Coronary artery (tissue), 2 donors: Measurements from ENCODE around the gene GNG14.

Experiments
- DNase-seq: peaks from one replicate; pipeline ENCODE4 v3.0.0-alpha.2; 2017; ENCODE audit warnings: low spot score
- H3K27ac ChIP-seq, 2 donors: fragments of 200-600 bp; sonication (generic); one replicate each; pipeline ENCODE4 v1.5.1; 2016 to 2019
- H3K4me3 ChIP-seq: fragments of 200-600 bp; sonication (generic); 2 replicates; pipeline ENCODE4 v1.5.1; 2016; ENCODE audit warnings: mild to moderate bottlenecking, moderate library complexity
- CTCF ChIP-seq: fragments of 200-600 bp; sonication (generic); IDR thresholded peaks from one replicate; pipeline ENCODE4 v1.5.1; 2019; ENCODE audit warnings: antibody characterized with exemption

Gene GNG14

GRCh38 chr19:12726988-12727316 lies 39.2 kb downstream of the GNG14 start:
- DNase-seq = no peak
- no peak overlapping the region for H3K27ac ChIP-seq
- TF ChIP-seq CTCF = no peak
- no peak overlapping the region for H3K4me3 ChIP-seq

- TF ChIP-seq CTCF = no peak
Measured at GRCh38 chr19:12727745-12728433, 40.1 kb downstream of the GNG14 start.

GRCh38 chr19:12730064-12730463 lies 42.3 kb downstream of the GNG14 start:
- TF ChIP-seq CTCF = no peak
- no peak for DNase-seq
- no peak overlapping the region for H3K4me3 ChIP-seq
- H3K27ac ChIP-seq = no peak overlapping the region

More at GRCh38 chr19:12727745-12728433, 40.1 kb downstream of the GNG14 start:
- Histone ChIP-seq H3K4me3 (no peak overlapping the region), H3K27ac (no peak overlapping the region)
- no peak for DNase-seq

GRCh38 chr19:12731337-12731736 lies 43.5 kb downstream of the GNG14 start:
- DNase-seq = no peak
- no peak overlapping the region for H3K4me3 ChIP-seq
- no peak for TF ChIP-seq CTCF
- no peak overlapping the region for H3K27ac ChIP-seq

- H3K4me3 ChIP-seq = peak overlapping the region; percentile 90
Measured at GRCh38 chr19:12733369-12734214, 45.8 kb downstream of the GNG14 start.

GRCh38 chr19:12736995-12737834 lies 49.4 kb downstream of the GNG14 start, which contains the start of gene GET3:
GET3 (plus strand) TSS chr19:12737497; CDS start chr19:12737506, 9 bp downstream.
- DNase-seq = peak; percentile 98
- TF ChIP-seq CTCF = no peak
- peak within 1 kb of the TSS; percentile 80 to 87 for H3K27ac ChIP-seq
- peak within 1 kb of the TSS; percentile 99 for H3K4me3 ChIP-seq

More at GRCh38 chr19:12733369-12734214, 45.8 kb downstream of the GNG14 start:
- no peak for TF ChIP-seq CTCF
- DNase-seq = no peak
- peak overlapping the region; percentile 81 to 94 for H3K27ac ChIP-seq
